HepG2 (cell line): ENCODE results near the gene SH3YL1. TPM values are rescaled to one million over a fixed set of nuclear protein-coding genes. Genes with fewer than 3 reads are reported as not detected.

Experiments
- ATAC-seq: fragments of 200-7000 bp; cut with Tn5 transposase; 3 replicates; pipeline ENCODE4 v1.9.1; 2020; ENCODE audit warnings: mild to moderate bottlenecking, moderate library complexity
- BruUV-seq: library from RNA; stranded (reverse); fragments of 400-500 nt; replicated peaks from 2 replicates; lab custom pipeline; 2021; lab: Mats Ljungman, UMichigan
- CTCF ChIA-PET: fragments of 300-600 bp; formaldehyde crosslinking; extraction: SDS; loops from one replicate; lab custom pipeline; 2021; ENCODE audit warnings: low total read pairs, inconsistent platforms, low intra/inter-chr PET ratio; lab: Yijun Ruan, JAX
- POLR2A ChIA-PET: fragments of 350-600 bp; sonication (Branson Sonifier 250); formaldehyde crosslinking; loops from one replicate; lab custom pipeline; 2020; ENCODE audit warnings: antibody characterized with exemption, inconsistent platforms; lab: Yijun Ruan, JAX
- DNase-seq: peaks from one replicate; pipeline ENCODE4 v3.0.0-alpha.2; 2015; ENCODE audit warnings: low spot score
- FAIRE-seq: peaks from 3 replicates; lab custom pipeline; 2011; peaks lifted over from hg19 to GRCh38; lab: Jason Lieb, UNC
- H2AFZ ChIP-seq: one replicate; pipeline ENCODE4 v1.6.1; 2011; ENCODE audit warnings: low read length, inconsistent platforms
- H3K27ac ChIP-seq: fragments of 300-600 bp; 3 replicates; pipeline ENCODE4 v1.8.0; 2011; ENCODE audit warnings: mixed run types, mild to moderate bottlenecking, mixed read lengths, low read length, inconsistent platforms; ENCODE audit not compliant: insufficient read depth; ENCODE audit errors: extremely low read length
- H3K27me3 ChIP-seq, 2 experiments: fragments of 200-600 bp in 1 of 2; 2 replicates in 1 of 2; 3 replicates in 1 of 2; pipeline versions ENCODE4 v1.6.0 to v1.8.0; 2011; ENCODE audit warnings: low read length in 2 of 2, mild to moderate bottlenecking in 2 of 2, moderate library complexity in 2 of 2, inconsistent platforms in 1 of 2; ENCODE audit not compliant: insufficient read depth in 2 of 2, control insufficient read depth in 1 of 2
- H3K36me3 ChIP-seq, 2 experiments: fragments of 200-600 bp in 1 of 2; replicated peaks in 1 of 2; 2 replicates in 1 of 2; 3 replicates in 1 of 2; pipeline versions ENCODE4 v1.5.1 to v1.8.0; 2011; ENCODE audit warnings: low read length in 2 of 2, inconsistent platforms in 1 of 2; ENCODE audit not compliant: insufficient read depth in 2 of 2, control insufficient read depth in 1 of 2
- H3K4me1 ChIP-seq: 2 replicates; pipeline ENCODE4 v1.5.1; 2012; ENCODE audit warnings: low read length, inconsistent platforms; ENCODE audit not compliant: insufficient read depth
- H3K4me2 ChIP-seq: 2 replicates; pipeline ENCODE4 v1.6.0; 2011; ENCODE audit warnings: low read depth, low read length, inconsistent platforms
- H3K4me3 ChIP-seq, 3 experiments: fragments of 200-600 bp in 1 of 3; sonication (generic), shearing (Covaris generic) in 1 of 3; replicated peaks in 1 of 3; 2 replicates each; pipeline ENCODE4 v1.5.1; 2011 to 2016; ENCODE audit warnings: low read length in 3 of 3, inconsistent platforms in 2 of 3, low read depth in 2 of 3, mild to moderate bottlenecking in 2 of 3, control low read depth in 1 of 3, mixed read lengths in 1 of 3; ENCODE audit not compliant: insufficient read depth in 1 of 3
- H3K79me2 ChIP-seq: one replicate; pipeline ENCODE4 v1.6.1; 2011; ENCODE audit warnings: low read length, inconsistent platforms; ENCODE audit not compliant: insufficient read depth
- H3K9ac ChIP-seq: 2 replicates; pipeline ENCODE4 v1.6.0; 2011; ENCODE audit warnings: mild to moderate bottlenecking, low read depth, low read length, inconsistent platforms; ENCODE audit not compliant: insufficient read depth
- H3K9me3 ChIP-seq: 2 replicates; pipeline ENCODE4 v1.5.1; 2012; ENCODE audit warnings: mild to moderate bottlenecking, low read length
- H4K20me1 ChIP-seq: 2 replicates; pipeline ENCODE4 v1.6.0; 2011; ENCODE audit warnings: inconsistent platforms, mild to moderate bottlenecking, low read length, moderate library complexity; ENCODE audit not compliant: insufficient read depth
- CBX2 ChIP-seq, 2 experiments: fragments of 200-600 bp in 1 of 2; sonication (generic); formaldehyde crosslinking in 1 of 2; IDR thresholded peaks; 2 replicates each; pipeline versions ENCODE4 v1.7.0 to v1.8.1; 2018 to 2022; ENCODE audit warnings: low read depth in 2 of 2, low read length in 1 of 2, mild to moderate bottlenecking in 1 of 2, missing genetic modification reagents in 1 of 2
- KLF16 ChIP-seq, 2 experiments: sonication (generic) in 1 of 2; formaldehyde crosslinking in 1 of 2; IDR thresholded peaks; 2 replicates each; pipeline versions ENCODE4 v1.6.1 to v1.8.0; 2016 to 2023; ENCODE audit warnings: missing genetic modification reagents in 2 of 2, missing compliant biosample characterization in 1 of 2
- MEIS2 ChIP-seq: sonication (generic); formaldehyde crosslinking; IDR thresholded peaks from 2 replicates; pipeline ENCODE4 v1.9.0; 2021; ENCODE audit warnings: mild to moderate bottlenecking, missing genetic modification reagents
- NCOR1 ChIP-seq: fragments of 200-600 bp; sonication (generic); IDR thresholded peaks from 2 replicates; pipeline ENCODE4 v1.7.0; 2017; ENCODE audit warnings: antibody characterized with exemption, low read length, borderline replicate concordance
- SMAD1 ChIP-seq: sonication (generic); formaldehyde crosslinking; IDR thresholded peaks from 2 replicates; pipeline ENCODE4 v1.4.0; 2020; ENCODE audit warnings: missing genetic modification reagents, low read depth, mild to moderate bottlenecking, borderline replicate concordance
- TBX2 ChIP-seq: sonication (generic); formaldehyde crosslinking; IDR thresholded peaks from 2 replicates; pipeline ENCODE4 v1.5.0; 2020; ENCODE audit warnings: missing genetic modification reagents, mild to moderate bottlenecking, borderline replicate concordance
- ZNF33A ChIP-seq: sonication (generic); formaldehyde crosslinking; IDR thresholded peaks from 2 replicates; pipeline ENCODE4 v1.5.1; 2020; ENCODE audit warnings: missing genetic modification reagents, mild to moderate bottlenecking, moderate library complexity, borderline replicate concordance
- ZNF501 ChIP-seq: sonication (generic); formaldehyde crosslinking; IDR thresholded peaks from 2 replicates; pipeline ENCODE4 v1.5.1; 2020; ENCODE audit warnings: mild to moderate bottlenecking, moderate library complexity, missing genetic modification reagents
- WGBS: methylation state at CpG from one replicate; pipeline ENCODE4 v1.1.6; 2017; ENCODE audit warnings: low lambda C conversion rate; 5-methylcytosine and 5-hydroxymethylcytosine counted together
- in situ Hi-C: cut with HindIII; loops from 2 replicates; pipeline ENCODE4 v1.10.0; 2017; ENCODE audit warnings: low pct_unique_long_range_greater_than_20kb; ENCODE audit not compliant: extremely low pct_ligation_motif_present
- intact Hi-C: fragments of 100-400 bp; cut with micrococcal nuclease; formaldehyde crosslinking; loops from one replicate; pipeline ENCODE4 v1.10.0; 2022; ENCODE audit not compliant: unreplicated experiment
- polyA plus RNA-seq, 8 experiments: library from polyadenylated mRNA; depleted of rRNA in 3 of 8; stranded (reverse) in 7 of 8; unstranded in 1 of 8; fragments of >200 nt; fragmentation: Illumina TruSeq in 4 of 8; extraction: Trizol in 4 of 8; gene quantifications; 2 replicates each; pipeline versions ENCODE4 v1.2.1 to v1.2.3, GENCODE V29; 2011 to 2016; ENCODE audit warnings: low read depth in 4 of 8, missing spikeins in 1 of 8, mixed read lengths in 1 of 8; ENCODE audit not compliant: insufficient read depth in 1 of 8
- total RNA-seq, 5 experiments: library from RNA; depleted of rRNA; stranded (reverse); fragments of >200 nt; fragmentation: Illumina TruSeq; extraction: Trizol; gene quantifications; 2 replicates each; pipeline ENCODE4 v1.2.3, GENCODE V29; 2016; ENCODE audit warnings: low read depth in 1 of 5
- TF ChIP-seq, protein P1 (sequence below): sonication (generic); formaldehyde crosslinking; IDR thresholded peaks from 2 replicates; pipeline ENCODE4 v1.8.1; 2023; ENCODE audit warnings: mild to moderate bottlenecking, moderate library complexity, missing genetic modification reagents
- TF ChIP-seq, protein P2 (sequence below): sonication (generic); formaldehyde crosslinking; IDR thresholded peaks from 2 replicates; pipeline ENCODE4 v1.5.0; 2020; ENCODE audit warnings: missing genetic modification reagents
- TF ChIP-seq, protein P3 (sequence below): sonication (generic); formaldehyde crosslinking; IDR thresholded peaks from 2 replicates; pipeline ENCODE4 v1.4.0; 2020; ENCODE audit warnings: missing genetic modification reagents, mild to moderate bottlenecking, borderline replicate concordance
- TF ChIP-seq, protein P4 (sequence below): sonication (generic); formaldehyde crosslinking; conservative IDR thresholded peaks from 2 replicates; pipeline ENCODE4 v1.4.0; 2020; ENCODE audit warnings: mild to moderate bottlenecking, missing genetic modification reagents, moderate library complexity

The SH3YL1 gene
- total and polyA plus RNA-seq, 2 of the 13 experiments (the other 11 are each of a cell fraction or from before 2014, with no cell fraction given), result 13.0 to 48.2 TPM

DNA sequence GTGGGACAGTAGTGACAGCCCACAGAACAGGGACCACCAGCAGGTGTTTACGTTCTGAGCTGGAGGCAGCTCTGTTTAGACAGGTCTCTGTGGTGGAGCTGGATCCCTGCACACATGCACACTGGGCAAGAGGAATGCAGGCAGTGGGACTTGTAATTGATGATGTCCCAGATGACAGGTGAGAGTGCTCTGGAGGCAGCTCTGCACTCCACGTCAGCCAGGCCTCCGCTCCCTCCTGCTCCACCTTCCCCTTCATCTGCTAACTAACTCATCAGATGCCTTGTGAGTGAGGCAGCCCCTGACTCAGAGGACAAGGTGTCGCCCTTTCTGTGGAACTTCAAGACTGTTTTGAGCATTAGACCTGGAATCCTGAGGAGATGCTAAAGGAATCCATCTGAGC, 53.2 kb downstream of the SH3YL1 start (continued):
- no peak for TF ChIP-seq SMAD1 (CRISPR knock-in tag)
- no peak for TF ChIP-seq MEIS2 (CRISPR knock-in tag)
- no peak for TF ChIP-seq NCOR1
- TF ChIP-seq, protein P1, sequence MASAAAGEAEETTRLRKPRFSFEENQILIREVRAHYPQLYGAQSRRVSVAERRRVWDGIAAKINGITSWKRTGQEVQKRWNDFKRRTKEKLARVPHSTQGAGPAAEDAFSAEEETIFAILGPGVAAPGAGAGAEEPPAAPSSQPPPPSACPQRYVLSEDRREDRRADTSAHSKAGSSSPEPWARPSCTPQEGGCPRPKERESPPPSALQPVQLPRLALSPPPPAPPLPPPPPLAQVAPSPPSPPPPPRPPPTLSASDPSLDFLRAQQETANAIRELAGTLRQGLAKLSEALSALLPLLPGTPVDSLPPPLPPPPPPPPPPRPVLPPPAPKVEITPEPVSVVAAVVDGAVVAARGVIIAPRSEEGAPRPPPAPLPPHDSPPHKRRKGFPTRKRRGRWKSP (CRISPR knock-in tag), result no peak
- no peak for TF ChIP-seq CBX2 (IDR thresholded peaks at IDR 0.05; ENCODE audit: low read depth, low read length)
- no peak for TF ChIP-seq CBX2 (CRISPR knock-in tag; IDR thresholded peaks at IDR 0.05; ENCODE audit: low read depth)
- TF ChIP-seq, protein P2, sequence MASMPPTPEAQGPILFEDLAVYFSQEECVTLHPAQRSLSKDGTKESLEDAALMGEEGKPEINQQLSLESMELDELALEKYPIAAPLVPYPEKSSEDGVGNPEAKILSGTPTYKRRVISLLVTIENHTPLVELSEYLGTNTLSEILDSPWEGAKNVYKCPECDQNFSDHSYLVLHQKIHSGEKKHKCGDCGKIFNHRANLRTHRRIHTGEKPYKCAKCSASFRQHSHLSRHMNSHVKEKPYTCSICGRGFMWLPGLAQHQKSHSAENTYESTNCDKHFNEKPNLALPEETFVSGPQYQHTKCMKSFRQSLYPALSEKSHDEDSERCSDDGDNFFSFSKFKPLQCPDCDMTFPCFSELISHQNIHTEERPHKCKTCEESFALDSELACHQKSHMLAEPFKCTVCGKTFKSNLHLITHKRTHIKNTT (CRISPR knock-in tag), result no peak

GRCh38 chr2:209470-209869, 54.4 kb downstream of the SH3YL1 start:
- ChIA-PET POLR2A (interaction anchor here (1.6 kb wide), 1 partner anchor 34 kb away, joined by 3 read pairs; no protein-coding TSS in a partner anchor), CTCF (no interaction called here)
- FAIRE-seq, result no peak
- Histone ChIP-seq H3K4me2 (no peak overlapping the region), H3K9ac (no peak overlapping the region), H2AFZ (no peak overlapping the region), H3K4me1 (no peaks in the 10 kb centered on the region), H3K9me3 (no peaks in the 10 kb centered on the region), H3K36me3 (no peaks in the 10 kb centered on the region), H4K20me1 (no peaks in the 10 kb centered on the region), H3K4me3 (no peak overlapping the region), H3K27me3 (peaks cover 3 to 41% of the 10 kb centered on the region in 2 experiments), H3K27ac (no peak overlapping the region), H3K79me2 (no peaks in the 10 kb centered on the region)
- no peak for DNase-seq
- 5% methylated on average over 2 of the region's 2 CpGs for WGBS
- in situ Hi-C loops, result no loop called here
- no peak for ATAC-seq
- no TSS peak for BruUV-seq
- intact Hi-C loops, result no loop called here
- TF ChIP-seq, protein P3, sequence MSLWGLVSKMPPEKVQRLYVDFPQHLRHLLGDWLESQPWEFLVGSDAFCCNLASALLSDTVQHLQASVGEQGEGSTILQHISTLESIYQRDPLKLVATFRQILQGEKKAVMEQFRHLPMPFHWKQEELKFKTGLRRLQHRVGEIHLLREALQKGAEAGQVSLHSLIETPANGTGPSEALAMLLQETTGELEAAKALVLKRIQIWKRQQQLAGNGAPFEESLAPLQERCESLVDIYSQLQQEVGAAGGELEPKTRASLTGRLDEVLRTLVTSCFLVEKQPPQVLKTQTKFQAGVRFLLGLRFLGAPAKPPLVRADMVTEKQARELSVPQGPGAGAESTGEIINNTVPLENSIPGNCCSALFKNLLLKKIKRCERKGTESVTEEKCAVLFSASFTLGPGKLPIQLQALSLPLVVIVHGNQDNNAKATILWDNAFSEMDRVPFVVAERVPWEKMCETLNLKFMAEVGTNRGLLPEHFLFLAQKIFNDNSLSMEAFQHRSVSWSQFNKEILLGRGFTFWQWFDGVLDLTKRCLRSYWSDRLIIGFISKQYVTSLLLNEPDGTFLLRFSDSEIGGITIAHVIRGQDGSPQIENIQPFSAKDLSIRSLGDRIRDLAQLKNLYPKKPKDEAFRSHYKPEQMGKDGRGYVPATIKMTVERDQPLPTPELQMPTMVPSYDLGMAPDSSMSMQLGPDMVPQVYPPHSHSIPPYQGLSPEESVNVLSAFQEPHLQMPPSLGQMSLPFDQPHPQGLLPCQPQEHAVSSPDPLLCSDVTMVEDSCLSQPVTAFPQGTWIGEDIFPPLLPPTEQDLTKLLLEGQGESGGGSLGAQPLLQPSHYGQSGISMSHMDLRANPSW, result no peak
- TF ChIP-seq ZNF33A (CRISPR knock-in tag), result no peak
- TF ChIP-seq KLF16 (CRISPR knock-in tag; IDR thresholded peaks at IDR 0.05), result no peak
- TF ChIP-seq, protein P4, sequence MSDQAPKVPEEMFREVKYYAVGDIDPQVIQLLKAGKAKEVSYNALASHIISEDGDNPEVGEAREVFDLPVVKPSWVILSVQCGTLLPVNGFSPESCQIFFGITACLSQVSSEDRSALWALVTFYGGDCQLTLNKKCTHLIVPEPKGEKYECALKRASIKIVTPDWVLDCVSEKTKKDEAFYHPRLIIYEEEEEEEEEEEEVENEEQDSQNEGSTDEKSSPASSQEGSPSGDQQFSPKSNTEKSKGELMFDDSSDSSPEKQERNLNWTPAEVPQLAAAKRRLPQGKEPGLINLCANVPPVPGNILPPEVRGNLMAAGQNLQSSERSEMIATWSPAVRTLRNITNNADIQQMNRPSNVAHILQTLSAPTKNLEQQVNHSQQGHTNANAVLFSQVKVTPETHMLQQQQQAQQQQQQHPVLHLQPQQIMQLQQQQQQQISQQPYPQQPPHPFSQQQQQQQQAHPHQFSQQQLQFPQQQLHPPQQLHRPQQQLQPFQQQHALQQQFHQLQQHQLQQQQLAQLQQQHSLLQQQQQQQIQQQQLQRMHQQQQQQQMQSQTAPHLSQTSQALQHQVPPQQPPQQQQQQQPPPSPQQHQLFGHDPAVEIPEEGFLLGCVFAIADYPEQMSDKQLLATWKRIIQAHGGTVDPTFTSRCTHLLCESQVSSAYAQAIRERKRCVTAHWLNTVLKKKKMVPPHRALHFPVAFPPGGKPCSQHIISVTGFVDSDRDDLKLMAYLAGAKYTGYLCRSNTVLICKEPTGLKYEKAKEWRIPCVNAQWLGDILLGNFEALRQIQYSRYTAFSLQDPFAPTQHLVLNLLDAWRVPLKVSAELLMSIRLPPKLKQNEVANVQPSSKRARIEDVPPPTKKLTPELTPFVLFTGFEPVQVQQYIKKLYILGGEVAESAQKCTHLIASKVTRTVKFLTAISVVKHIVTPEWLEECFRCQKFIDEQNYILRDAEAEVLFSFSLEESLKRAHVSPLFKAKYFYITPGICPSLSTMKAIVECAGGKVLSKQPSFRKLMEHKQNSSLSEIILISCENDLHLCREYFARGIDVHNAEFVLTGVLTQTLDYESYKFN (CRISPR knock-in tag), result no peak
- TF ChIP-seq TBX2, result no peak
- TF ChIP-seq ZNF501 (CRISPR knock-in tag), result no peak
